NCI-H1092 (cell line): Measurements from ENCODE around the gene MRPS26.
"Not testable (repeated sequence)": the region's sequence is repeated elsewhere in the genome, so short reads cannot be mapped to it uniquely, and the experiment has no call there.

Source experiments
- DNase-seq: peaks from one replicate; lab custom pipeline; 2025; lab: John Stamatoyannopoulos, UW

Gene MRPS26

DNA sequence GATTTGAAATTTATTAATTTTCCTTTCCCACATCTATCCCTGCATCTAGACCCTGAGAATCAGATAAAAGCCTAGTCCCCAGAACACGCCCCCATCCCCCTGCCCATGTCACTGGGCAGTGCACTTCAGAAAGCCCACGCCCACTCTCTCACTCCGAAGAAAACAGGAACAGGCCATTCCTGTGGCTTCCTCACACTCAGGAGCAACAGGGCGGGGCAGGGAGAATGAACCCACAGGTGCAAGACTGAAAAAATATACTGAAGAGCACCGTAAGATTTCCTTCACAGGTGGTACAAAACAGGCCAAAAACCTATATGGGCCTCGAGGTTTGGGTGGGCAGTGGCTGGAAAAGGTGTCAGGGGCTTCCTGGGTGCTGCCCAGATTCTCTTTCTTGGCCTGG, 29.0 kb downstream of the MRPS26 start:
- DNase-seq, result no peak

DNA sequence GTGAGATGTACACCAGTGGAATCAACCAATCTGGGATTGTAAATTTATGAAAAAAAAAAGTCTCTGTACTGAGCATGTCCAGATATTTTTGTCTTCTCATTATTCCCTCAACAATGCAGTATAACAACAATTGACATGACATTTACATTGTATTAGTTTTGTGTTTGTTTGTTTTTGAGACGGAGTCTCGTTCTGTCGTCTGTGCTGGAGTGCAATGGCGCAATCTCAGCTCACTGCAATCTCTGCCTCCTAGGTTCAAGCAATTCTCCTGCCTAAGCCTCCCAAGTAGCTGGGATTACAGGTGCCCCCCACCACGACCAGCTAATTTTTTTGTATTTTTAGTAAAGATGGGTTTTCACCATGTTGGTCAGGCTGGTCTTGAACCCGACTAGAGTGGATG, 29.5 kb downstream of the MRPS26 start:
- DNase-seq, result not testable (repeated sequence)

DNA sequence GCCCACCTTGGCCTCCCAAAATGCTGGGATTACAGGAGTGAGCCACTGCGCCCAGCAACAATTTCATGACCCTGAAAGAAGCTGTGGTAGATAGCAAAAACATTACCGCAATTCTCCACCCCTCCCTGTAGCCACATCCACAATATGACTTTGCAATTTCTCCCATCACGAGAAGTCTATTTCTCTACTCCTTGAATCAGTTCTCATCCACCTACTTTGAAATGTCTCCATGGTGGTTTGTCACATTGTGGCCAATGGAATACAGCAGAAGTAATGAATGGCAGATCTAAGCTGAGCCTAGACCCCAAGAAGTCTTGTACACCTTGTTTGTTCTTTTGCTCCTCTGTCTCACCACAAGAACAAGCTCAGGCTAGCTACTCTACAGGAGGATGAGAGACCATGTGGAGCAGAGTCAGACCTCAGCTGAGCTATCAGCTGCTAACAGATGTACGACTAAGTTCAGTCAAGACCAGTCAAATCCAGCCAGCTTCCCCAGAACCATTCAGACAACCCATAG, 31.8 kb downstream of the MRPS26 start:
- no peak for DNase-seq

DNA sequence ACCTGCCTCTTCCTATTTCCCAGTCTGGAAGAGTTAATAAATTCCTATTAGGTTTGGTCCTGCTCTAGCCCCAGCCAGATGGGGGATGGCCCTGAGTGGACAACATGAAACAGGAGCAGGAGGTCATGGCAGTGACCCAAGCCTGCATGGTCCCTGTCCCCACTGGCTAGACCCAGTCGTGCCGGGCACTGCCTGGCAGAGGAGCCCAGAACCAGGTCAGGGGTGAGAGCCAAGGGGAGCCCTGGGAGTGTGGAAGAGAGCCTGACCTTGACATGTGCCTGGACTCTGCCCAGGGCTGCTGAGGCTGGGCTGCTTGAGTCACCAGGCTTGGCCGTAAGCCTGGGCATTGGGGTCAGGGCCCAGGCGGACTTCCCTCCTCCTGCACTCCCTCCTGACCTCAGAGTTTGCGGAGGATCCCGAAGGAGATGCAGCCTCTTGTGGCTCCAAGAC, 35.1 kb downstream of the MRPS26 start:
- no peak for DNase-seq

DNA sequence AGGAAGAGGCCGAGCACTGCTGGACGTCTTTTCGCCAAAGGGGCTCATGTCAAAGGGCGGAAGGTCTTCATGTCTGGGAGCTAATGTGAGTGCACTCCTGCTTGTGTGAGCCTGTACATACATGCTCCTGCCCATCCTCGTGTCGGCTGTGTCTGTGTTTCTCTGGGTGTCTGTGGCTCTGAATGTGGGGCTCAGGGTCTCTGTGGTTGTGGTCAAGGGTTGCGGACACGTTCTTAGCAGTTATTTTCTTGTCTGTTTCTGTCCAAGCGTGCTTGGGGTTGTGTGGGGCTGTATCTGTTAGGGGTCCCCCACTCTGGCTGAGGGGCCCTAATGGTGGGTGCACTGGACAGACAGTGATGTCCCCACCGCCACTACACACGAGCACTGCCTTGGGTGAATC, 35.8 kb downstream of the MRPS26 start:
- no peak for DNase-seq

DNA sequence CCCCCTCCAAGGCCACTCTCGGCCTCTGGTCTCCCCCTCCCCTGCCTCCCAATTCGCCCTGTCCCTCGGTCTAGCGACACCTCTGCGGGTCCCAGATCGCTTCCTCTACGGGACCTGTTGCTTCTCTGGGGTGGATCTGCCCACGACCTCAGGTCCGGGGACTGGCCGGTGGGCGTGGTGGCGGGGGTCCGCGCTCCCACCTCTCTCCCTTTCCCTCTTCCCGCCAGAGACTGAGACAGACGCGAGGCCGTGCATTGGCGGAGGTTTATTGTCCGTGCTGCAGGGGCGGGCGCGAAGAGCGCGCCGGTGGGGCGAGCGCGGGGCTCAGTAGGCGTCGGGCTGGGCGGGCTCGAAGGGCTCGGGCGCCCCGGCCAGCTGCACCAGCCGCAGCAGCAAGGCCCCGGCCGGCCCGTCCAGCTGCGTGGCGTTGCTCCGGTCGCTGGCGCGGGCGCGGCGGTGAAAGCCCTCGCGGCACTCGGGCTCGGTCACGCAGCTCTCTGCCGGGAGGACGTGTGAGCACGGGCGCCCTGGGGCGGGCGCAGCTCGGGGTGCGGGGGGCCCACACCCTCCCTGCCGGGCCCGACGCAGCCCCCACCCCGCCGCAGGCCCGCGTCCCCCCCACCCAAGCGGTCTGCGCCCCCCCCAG, 36.6 kb downstream of the MRPS26 start:
- no peak for DNase-seq

DNA sequence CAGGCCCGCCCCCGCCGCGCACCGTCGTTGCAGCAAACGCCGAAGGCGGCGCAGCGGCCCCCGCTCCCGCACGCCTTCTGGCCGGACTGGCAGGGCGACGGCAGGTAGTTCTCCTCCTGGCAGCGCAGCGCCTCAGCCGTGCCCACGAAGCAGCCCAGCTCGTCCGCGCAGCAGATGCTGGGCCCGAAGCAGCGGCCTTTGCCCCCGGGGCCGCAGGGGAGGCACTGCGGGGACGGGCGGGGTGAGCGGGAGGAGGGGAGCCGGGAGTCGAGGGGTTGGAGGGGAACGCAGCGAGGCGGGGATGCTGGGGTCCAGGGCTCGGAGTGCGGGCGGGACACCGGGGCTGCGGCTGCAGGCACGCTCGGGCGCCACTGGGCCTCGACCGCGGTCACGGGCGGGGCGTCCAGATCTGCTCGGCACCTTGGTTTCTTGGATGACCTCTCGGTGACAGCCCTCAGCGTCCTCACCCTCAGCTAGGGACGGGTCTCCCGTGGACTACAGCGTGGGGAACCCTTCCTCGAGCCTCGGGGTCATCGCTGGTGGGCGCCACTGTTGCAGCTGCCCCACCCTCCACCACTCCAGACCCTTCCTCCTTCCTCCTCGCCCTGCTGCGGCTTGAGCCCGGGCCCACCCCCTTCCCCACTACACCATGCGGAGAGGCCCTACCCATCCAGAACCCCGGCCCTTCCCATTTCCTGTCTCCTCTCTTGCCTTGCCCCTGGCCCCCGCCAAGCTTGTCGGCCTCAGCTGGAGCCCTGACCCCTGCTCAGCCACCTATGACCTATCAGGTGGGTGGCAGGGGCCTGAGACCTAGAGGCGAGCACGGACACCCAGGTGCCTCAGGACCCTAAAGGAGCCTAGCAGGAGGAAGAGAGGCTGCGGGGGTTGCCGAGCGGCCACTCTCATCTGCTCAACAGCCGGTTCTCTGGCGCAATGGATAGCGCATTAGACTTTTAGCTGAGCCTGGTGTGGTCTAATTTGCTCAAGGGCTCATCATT, 37.4 kb downstream of the MRPS26 start:
- no peak for DNase-seq

DNA sequence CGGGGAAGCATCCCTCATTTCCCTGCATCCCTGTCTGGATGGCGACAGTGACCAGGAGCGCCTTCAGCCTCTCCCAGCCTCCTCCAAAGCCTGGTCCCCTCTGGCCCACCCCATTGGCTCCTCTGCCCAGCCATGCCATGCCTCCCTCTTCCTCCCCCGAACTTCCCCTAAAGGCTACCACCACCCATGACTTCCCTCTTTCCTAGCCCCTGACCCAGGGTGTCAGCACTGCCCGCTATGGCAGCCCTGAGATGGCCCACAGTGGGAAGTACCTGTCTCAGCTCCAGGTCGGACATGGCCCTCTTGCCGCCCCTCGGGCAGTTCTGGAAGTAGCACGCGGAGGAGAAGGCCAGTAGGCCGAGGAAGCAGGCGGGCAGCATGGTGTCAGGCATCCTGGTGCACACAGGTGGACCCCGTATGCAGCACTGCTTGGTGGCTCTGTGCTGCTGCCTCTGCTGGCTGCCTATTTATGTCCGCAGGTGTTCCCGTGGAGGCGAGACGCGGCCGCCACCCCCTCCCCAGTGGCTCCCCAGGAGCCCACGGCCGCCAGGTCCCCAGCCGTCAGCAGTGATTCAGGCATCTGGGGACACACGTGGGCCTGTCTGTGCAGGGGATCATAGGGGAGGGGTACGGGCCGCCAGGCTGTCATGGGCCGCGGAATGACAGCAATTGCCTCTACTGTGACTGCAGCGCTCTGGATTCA, 38.6 kb downstream of the MRPS26 start, which contains the start of gene AVP:
Gene AVP, minus strand, starts transcription at position 442 of the 703 bp plus-strand sequence. Its CDS starts 50 bp downstream, at position 392.
- DNase-seq, result no peak

DNA sequence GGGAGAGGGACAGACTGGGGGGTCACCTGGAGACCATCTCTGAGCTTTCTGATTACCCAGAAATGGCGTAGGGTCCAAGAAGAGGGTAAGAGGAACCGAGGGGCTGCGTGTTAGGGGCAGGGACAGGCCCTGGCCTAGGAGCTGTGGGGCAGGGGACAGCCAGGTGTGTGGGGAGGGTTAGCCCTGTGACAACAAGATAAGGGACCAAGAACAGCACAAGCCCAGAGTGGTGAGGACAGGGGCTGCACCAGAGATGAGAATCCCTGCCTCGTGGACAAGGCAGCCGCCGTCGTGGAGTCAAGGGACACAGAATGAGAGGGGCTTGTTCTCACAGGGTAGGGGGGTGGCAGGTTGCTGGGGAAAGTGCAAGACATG, 39.1 kb downstream of the MRPS26 start:
- no peak for DNase-seq

DNA sequence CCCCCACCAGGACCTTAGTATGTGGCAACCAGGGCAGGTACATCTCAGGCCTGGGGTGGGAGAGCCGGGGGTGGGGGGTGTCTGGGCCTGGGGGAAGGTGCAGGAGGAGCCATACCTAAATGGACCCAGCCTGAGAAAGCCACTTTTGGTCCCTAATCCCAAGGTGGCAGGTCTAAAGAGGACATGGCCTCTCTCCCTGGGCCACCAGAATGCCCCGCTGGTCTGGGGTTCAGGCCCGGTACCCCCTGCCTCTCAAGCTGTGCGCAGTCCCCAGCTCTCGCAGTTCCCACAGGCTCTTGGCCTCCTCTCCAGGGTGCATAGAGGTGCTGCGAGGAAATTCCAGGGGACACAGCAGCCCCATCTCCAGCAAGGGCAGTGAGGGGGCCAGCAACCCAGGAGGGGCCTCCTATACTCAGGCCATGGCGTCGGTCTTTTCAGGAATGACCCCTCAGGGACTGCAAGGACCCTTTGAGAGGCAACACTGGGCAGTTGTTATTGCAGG, 39.8 kb downstream of the MRPS26 start:
- no peak for DNase-seq

DNA sequence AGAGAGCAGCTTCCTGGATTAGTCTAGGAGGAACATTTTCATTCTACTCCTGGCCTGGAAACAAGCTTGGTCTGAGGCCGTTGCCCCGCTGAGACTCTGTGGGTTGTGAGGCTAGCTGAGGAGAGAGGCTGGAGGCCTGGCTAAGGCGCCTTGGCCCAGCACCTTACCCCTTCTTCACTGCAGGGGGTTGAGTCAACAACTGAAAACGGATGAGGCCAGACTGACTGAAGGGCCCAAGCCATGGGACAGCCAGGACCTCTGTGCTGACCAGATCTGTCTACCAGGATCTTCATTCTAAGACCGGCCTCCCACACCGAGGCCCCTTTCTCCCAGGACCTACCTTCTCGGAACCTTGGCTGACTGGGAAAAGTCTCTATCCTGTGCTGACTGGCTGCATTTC, 42.2 kb downstream of the MRPS26 start:
- DNase-seq, result no peak

DNA sequence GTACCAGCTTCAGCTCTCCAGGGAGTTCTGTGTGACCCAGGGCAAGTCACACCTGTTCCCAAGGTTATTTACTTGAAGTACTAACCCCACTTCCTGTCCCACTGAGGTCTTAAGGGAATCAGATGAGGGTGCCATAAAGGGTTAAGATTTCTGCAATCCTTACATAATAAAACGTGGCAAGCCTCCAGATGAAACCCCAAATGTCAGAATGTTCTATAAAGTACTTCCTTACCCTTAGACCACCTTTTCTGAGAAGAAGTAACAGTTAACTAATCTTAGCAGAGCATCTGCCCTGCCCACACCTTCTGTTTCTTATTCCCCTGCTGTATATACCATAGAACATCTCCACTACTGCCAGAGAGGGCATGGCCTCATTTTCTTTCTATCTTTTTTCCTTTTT, 44.7 kb downstream of the MRPS26 start:
- DNase-seq, result no peak

DNA sequence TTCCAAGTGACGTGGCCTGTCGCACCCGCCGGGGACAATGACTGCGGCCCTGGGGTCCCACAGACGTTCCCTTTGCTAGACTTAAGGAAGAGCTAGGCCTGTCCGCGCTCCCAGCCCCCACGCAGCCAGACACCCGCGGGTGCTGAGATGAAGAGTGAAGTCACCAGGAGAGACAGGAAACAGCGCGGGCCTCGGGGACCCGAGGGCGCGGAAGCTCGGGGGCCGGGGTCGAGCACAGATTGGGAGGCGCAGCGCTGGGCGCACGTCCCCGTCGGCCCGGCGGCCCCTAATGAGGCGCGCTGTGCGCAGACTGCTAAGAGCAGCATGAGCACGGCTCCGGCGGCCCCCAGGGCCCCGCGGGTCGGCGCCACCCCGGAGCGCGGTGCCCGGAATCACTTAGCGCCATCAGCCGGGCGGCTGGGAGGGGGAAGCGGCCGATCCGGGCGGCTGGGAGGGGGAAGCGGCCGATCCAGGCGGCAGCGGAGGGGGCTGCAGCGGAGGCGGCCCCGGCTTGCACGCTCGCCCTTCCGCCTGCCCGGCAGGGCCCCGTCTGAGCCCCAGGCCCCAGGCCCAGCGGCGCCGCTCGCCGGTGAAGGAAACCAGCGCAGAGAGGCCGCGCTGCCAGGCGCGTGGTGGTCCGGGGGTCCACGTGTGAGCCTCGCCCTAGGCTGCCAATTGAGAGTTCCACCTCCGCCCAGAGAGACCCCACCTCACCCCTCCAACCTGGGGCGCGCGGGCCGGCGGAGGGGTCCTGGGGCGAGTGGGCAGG, 46.9 kb downstream of the MRPS26 start:
- no peak for DNase-seq

DNA sequence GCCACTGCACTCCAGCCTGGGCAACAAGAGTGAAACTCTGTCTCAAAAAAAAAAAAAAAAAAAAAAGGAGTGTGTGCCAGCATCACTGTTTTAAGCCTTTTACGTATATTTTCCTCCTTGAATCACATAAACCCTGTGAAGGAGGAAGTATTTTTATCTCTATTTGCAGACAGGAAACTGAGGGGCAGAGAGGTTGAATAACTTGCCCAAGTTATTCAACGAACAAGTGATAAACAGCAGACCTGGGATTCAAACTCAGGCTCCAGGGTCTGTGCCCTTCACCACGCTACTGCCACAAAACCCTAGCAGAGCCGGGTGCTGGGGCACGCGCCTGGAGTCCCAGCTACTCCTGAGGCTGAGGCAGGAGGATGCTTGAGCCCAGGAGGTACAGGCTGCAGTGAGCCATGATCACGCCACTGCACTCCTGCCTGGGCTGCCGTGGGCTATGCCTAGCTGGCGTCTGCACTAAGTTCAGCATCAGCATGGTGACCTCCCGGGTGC, 48.1 kb downstream of the MRPS26 start:
- DNase-seq, result no peak

DNA sequence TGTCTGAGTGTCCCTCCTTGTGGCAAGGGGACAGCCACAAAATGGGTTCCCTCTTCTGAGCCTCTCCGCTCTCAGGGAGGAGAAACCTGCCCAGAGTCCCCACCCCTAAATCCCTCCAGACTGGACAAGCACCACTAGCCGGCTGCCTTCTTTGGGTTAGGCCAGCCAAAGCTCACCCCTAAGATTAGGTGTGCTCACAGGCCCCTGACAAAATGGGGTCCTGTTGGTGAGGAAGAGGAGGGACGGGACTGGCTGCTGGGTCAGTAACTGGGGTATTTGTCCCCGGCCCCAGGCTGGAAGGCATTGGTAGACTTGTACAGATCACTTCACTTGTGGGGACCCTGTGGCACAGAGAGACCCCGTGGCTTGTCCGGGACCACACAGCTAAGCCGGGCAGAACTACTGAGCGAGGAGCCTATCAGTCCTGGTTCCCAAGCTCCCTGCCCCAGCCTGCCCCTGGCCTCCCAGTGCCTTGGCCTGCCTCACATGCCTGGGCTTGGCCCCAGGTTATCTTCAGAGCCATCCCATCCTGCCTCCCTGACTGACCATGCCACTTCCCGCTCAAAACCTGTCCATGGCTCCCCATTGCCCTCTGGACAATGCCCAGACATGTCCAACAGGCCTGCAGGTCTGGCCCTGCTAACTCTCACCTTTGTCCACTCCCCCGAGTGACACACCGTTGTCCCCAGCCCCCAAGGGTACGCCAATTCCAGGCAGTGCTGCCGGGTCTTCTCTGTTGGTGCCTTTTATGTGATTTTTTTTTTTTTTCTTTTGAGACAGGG, 49.2 kb downstream of the MRPS26 start:
- DNase-seq, result no peak
